DND-41 (cell line): ENCODE results near the gene IL22RA1.

Experiments
- ATAC-seq: fragments of 200-7000 bp; cut with Tn5 transposase; 3 replicates; pipeline ENCODE4 v1.9.1; 2021; ENCODE audit warnings: low read depth; ENCODE audit not compliant: insufficient read depth
- DNase-seq: peaks from one replicate; pipeline ENCODE4 v3.0.0-alpha.2; 2020
- H2AFZ ChIP-seq: 2 replicates; pipeline ENCODE4 v1.6.0; 2012; ENCODE audit warnings: low read depth, low read length
- H3K27ac ChIP-seq: 2 replicates; pipeline ENCODE4 v1.5.1; 2012; ENCODE audit warnings: low read length, inconsistent platforms
- H3K27me3 ChIP-seq: fragments of 200-600 bp; sonication (generic); 2 replicates; pipeline ENCODE4 v1.6.0; 2012; ENCODE audit warnings: low read length, mild to moderate bottlenecking, inconsistent platforms; ENCODE audit not compliant: insufficient read depth, poor library complexity
- H3K36me3 ChIP-seq: 2 replicates; pipeline ENCODE4 v1.5.1; 2012; ENCODE audit warnings: low read length, inconsistent platforms; ENCODE audit not compliant: insufficient read depth
- H3K4me1 ChIP-seq: 2 replicates; pipeline ENCODE4 v1.5.1; 2012; ENCODE audit warnings: mild to moderate bottlenecking, low read length; ENCODE audit not compliant: insufficient read depth
- H3K4me2 ChIP-seq: 2 replicates; pipeline ENCODE4 v1.6.0; 2012; ENCODE audit warnings: mild to moderate bottlenecking, moderate library complexity, low read length, inconsistent platforms; ENCODE audit not compliant: insufficient read depth
- H3K4me3 ChIP-seq, 2 experiments: fragments of 200-600 bp in 1 of 2; shearing (Covaris generic) in 1 of 2; 2 replicates each; pipeline ENCODE4 v1.5.1; 2012 to 2016; ENCODE audit warnings: inconsistent platforms in 2 of 2, low read length in 2 of 2, mild to moderate bottlenecking in 2 of 2, low read depth in 1 of 2, moderate library complexity in 1 of 2
- H3K79me2 ChIP-seq: 2 replicates; pipeline ENCODE4 v1.6.0; 2012; ENCODE audit warnings: low read length, inconsistent platforms; ENCODE audit not compliant: insufficient read depth
- H3K9ac ChIP-seq: 2 replicates; pipeline ENCODE4 v1.6.0; 2012; ENCODE audit warnings: low read depth, mild to moderate bottlenecking, inconsistent platforms, low read length, moderate library complexity
- H3K9me3 ChIP-seq: 2 replicates; pipeline ENCODE4 v1.5.1; 2012; ENCODE audit warnings: low read length, moderate library complexity, mild to moderate bottlenecking, inconsistent platforms; ENCODE audit not compliant: insufficient read depth, severe bottlenecking
- H4K20me1 ChIP-seq: 2 replicates; pipeline ENCODE4 v1.6.0; 2012; ENCODE audit warnings: low read length; ENCODE audit not compliant: insufficient read depth
- EZH2 ChIP-seq: IDR thresholded peaks from 3 replicates; pipeline ENCODE4 v1.6.1; 2012; ENCODE audit warnings: borderline replicate concordance, low read depth, mild to moderate bottlenecking, moderate library complexity, low read length, inconsistent platforms; ENCODE audit not compliant: severe bottlenecking
- TF ChIP-seq, protein P1 (sequence below): IDR thresholded peaks from 2 replicates; pipeline ENCODE4 v1.5.1; 2012; ENCODE audit warnings: borderline replicate concordance, low read length, moderate library complexity, mild to moderate bottlenecking; ENCODE audit not compliant: poor library complexity, severe bottlenecking; ENCODE audit errors: extremely low read depth

The IL22RA1 gene

DNA sequence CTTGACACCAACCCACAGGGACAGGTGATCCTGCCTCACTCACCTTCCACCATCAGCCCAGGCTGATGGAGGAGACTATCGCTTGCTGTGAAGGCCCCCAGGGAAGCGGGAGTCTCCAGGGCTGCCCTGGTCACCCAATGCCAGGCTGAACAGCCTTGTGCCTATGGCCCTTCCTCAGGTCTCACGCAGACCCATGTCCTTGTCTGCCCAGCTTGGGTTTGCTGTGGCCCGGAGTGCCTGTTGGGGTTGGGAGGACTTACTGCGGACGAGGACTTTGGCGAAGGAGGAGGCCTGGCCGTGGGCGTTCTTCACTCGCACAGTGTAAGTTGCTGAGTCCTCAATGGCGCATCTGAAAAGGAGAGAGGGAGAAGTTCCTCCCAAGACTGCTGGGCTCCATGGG is 45.3 kb downstream of the IL22RA1 start:
- ATAC-seq (no peak), DNase-seq (no peak)
- H3K4me2 ChIP-seq, result no peak overlapping the region
- H3K36me3 ChIP-seq, result no peaks in the 10 kb centered on the region
- peaks cover 5% of the 10 kb centered on the region; the same call in 1 of the 2 replicates for H4K20me1 ChIP-seq
- H3K4me1 ChIP-seq, result no peaks in the 10 kb centered on the region
- no peaks in the 10 kb centered on the region for H3K9me3 ChIP-seq
- TF ChIP-seq EZH2, result no peak
- TF ChIP-seq, protein P1, sequence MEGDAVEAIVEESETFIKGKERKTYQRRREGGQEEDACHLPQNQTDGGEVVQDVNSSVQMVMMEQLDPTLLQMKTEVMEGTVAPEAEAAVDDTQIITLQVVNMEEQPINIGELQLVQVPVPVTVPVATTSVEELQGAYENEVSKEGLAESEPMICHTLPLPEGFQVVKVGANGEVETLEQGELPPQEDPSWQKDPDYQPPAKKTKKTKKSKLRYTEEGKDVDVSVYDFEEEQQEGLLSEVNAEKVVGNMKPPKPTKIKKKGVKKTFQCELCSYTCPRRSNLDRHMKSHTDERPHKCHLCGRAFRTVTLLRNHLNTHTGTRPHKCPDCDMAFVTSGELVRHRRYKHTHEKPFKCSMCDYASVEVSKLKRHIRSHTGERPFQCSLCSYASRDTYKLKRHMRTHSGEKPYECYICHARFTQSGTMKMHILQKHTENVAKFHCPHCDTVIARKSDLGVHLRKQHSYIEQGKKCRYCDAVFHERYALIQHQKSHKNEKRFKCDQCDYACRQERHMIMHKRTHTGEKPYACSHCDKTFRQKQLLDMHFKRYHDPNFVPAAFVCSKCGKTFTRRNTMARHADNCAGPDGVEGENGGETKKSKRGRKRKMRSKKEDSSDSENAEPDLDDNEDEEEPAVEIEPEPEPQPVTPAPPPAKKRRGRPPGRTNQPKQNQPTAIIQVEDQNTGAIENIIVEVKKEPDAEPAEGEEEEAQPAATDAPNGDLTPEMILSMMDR, result no peak
- no peak overlapping the region for H2AFZ ChIP-seq
- no peaks in the 10 kb centered on the region for H3K79me2 ChIP-seq
- H3K9ac ChIP-seq, result no peak overlapping the region
- no peaks in the 10 kb centered on the region for H3K27me3 ChIP-seq
- H3K27ac ChIP-seq, result no peak overlapping the region
- no peak overlapping the region for H3K4me3 ChIP-seq

DNA sequence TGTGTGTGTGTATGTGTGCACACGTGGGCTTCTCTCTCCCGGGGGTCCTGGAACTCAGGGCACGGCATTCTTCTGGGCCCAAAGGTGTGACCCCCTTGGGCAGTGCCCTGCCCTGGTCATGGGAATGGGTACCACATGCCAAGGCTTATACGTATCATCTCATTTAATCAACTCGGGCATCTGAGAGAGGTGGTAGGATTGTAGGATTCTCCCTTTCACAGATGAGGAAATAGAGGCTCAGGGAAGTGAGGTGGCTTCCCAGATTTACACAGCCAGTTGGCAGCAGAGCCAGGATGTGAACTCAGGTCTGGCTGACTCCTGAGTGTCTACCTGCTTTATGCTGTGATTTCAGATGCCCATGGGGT is 46.2 kb downstream of the IL22RA1 start:
- Histone ChIP-seq H4K20me1 (peaks cover 5% of the 10 kb centered on the region; the same call in 1 of the 2 replicates), H2AFZ (no peak overlapping the region), H3K4me1 (no peaks in the 10 kb centered on the region), H3K27me3 (no peaks in the 10 kb centered on the region), H3K9ac (no peak overlapping the region), H3K36me3 (no peaks in the 10 kb centered on the region), H3K4me3 (no peak overlapping the region), H3K4me2 (no peak overlapping the region), H3K27ac (no peak overlapping the region), H3K79me2 (no peaks in the 10 kb centered on the region), H3K9me3 (no peaks in the 10 kb centered on the region)
- ATAC-seq, result no peak
- DNase-seq, result no peak
- TF ChIP-seq EZH2, result no peak
- TF ChIP-seq, protein P1, result no peak

DNA sequence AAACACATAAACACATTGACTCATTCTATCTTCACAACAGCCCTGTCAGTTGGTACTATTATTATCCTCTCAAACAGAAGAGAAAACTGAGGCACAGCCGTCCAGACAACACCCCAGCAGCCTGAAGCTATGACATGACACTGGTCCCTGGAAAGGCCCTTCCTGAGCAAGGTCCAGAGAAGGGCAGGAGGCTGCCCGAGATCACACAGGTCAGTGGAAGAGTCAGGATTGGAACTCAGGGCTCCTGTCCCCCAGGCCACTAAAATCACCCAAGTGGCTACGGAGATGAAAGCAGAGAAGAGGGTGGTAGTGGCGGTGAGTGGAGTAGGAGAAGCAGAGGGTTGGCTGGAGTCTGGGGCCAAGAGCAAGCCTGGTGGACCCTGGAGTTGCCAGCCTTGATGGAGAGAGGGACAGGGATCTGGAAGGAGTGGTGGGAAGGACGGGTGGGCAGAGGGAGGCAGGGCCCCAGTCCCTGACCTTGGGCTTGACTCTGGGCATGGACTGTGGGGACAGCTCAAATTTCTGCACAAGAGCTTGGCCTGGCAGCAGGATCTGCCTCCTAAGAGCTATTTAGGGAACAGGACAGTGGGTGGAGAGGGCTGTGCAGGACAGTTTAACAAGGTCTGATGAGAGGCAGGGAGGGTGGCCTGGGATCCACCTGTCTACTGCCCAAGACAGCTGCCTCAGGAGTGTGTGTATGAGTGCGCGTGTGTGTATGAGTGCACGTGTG is 46.8 kb downstream of the IL22RA1 start:
- no peaks in the 10 kb centered on the region for H3K36me3 ChIP-seq
- peaks cover 5% of the 10 kb centered on the region; the same call in 1 of the 2 replicates for H4K20me1 ChIP-seq
- no peak overlapping the region for H3K9ac ChIP-seq
- H3K27ac ChIP-seq, result no peak overlapping the region
- no peaks in the 10 kb centered on the region for H3K79me2 ChIP-seq
- no peak overlapping the region for H3K4me2 ChIP-seq
- no peak for TF ChIP-seq EZH2
- TF ChIP-seq, protein P1, result no peak
- DNase-seq (no peak), ATAC-seq (no peak)
- no peaks in the 10 kb centered on the region for H3K9me3 ChIP-seq
- H3K4me3 ChIP-seq, result no peak overlapping the region
- no peak overlapping the region for H2AFZ ChIP-seq
- H3K27me3 ChIP-seq, result no peaks in the 10 kb centered on the region
- H3K4me1 ChIP-seq, result no peaks in the 10 kb centered on the region
